ENCODE results near the gene ZNF280C.

ZNF280C gene

GRCh38 chrX:130228871-130229270 lies 39.8 kb downstream of the ZNF280C start:
- Histone ChIP-seq H3K4me2 (ENCODE audit: low read depth, low read length, poor library complexity, severe bottlenecking) (no peak overlapping the region), H3K27me3 (ENCODE audit: low read length) (no peaks in the 10 kb centered on the region), H2AFZ (ENCODE audit: low read depth, low read length, severe bottlenecking) (no peak overlapping the region), H3K36me3 (ENCODE audit: low read length) (peaks cover 19% of the 10 kb centered on the region; the same call in 1 of the 2 replicates), H3K79me2 (ENCODE audit: insufficient read depth, low read length) (no peaks in the 10 kb centered on the region), H3F3A (ENCODE audit: insufficient read depth) (no peaks in the 10 kb centered on the region), H3K9me3 (ENCODE audit: insufficient read depth, low read length) (no peaks in the 10 kb centered on the region), H4K20me1 (ENCODE audit: low read depth, low read length) (no peaks in the 10 kb centered on the region), H3K4me3 (ENCODE audit: insufficient read depth, low read length, poor library complexity, severe bottlenecking) (no peak overlapping the region), H3K9me2 (replicated peaks; ENCODE audit: insufficient read depth, low read length) (no peaks in the 10 kb centered on the region), H3K9ac (ENCODE audit: low read length) (no peak overlapping the region), H3K27ac (ENCODE audit: low read depth, low read length) (no peak overlapping the region)
- TF ChIP-seq CTCF (IDR thresholded peaks at IDR 0.05; ENCODE audit: insufficient read depth, low read length, poor library complexity, severe bottlenecking) = no peak

DNA sequence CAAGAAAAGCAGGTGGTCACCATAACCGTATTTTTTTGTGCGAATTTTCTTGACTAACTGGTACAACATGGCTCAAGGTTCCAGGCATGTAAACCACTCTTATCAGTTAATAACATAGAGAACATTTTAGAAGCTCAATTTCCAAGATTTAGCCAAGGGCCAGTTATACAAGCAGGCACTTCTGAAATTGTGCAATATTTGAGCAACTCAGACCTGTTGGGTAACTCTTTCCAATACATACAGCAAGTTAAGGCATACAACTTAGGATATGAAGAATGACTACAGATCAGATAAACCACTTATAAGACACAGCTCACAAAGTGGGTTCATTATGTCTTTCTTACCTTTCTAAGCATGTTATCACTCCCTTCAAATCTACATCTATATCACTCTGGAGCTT lies 43.9 kb downstream of the ZNF280C start:
- Histone ChIP-seq H3K27me3 (ENCODE audit: low read length) (no peaks in the 10 kb centered on the region), H3K4me2 (ENCODE audit: low read depth, low read length, poor library complexity, severe bottlenecking) (no peak overlapping the region), H3K9me3 (ENCODE audit: insufficient read depth, low read length) (no peaks in the 10 kb centered on the region), H3F3A (ENCODE audit: insufficient read depth) (no peaks in the 10 kb centered on the region), H3K79me2 (ENCODE audit: insufficient read depth, low read length) (no peaks in the 10 kb centered on the region), H3K4me3 (ENCODE audit: insufficient read depth, low read length, poor library complexity, severe bottlenecking) (no peak overlapping the region), H3K27ac (ENCODE audit: low read depth, low read length) (no peak overlapping the region), H4K20me1 (ENCODE audit: low read depth, low read length) (no peaks in the 10 kb centered on the region), H3K36me3 (ENCODE audit: low read length) (peaks cover 15% of the 10 kb centered on the region; the same call in 1 of the 2 replicates), H2AFZ (ENCODE audit: low read depth, low read length, severe bottlenecking) (no peak overlapping the region), H3K9ac (ENCODE audit: low read length) (no peak overlapping the region), H3K9me2 (replicated peaks; ENCODE audit: insufficient read depth, low read length) (no peaks in the 10 kb centered on the region)
- TF ChIP-seq CTCF (IDR thresholded peaks at IDR 0.05; ENCODE audit: insufficient read depth, low read length, poor library complexity, severe bottlenecking) (no peak), EZH2phosphoT487 (conservative IDR thresholded peaks at IDR 0.05; ENCODE audit: low read length) (no peak)

GRCh38 chrX:130216320-130216719 lies 52.4 kb downstream of the ZNF280C start:
- no peaks in the 10 kb centered on the region for H3K27me3 ChIP-seq (ENCODE audit: low read length)
- H3K36me3 ChIP-seq (ENCODE audit: low read length) = peaks cover 11% of the 10 kb centered on the region; the same call in 1 of the 2 replicates
- no peaks in the 10 kb centered on the region for H3K9me3 ChIP-seq (ENCODE audit: insufficient read depth, low read length)
- H3F3A ChIP-seq (ENCODE audit: insufficient read depth) = no peaks in the 10 kb centered on the region
- H2AFZ ChIP-seq (ENCODE audit: low read depth, low read length, severe bottlenecking) = no peak overlapping the region
- no peaks in the 10 kb centered on the region for H3K79me2 ChIP-seq (ENCODE audit: insufficient read depth, low read length)
- H3K4me2 ChIP-seq (ENCODE audit: low read depth, low read length, poor library complexity, severe bottlenecking) = no peak overlapping the region
- H4K20me1 ChIP-seq (ENCODE audit: low read depth, low read length) = no peaks in the 10 kb centered on the region
- H3K9me2 ChIP-seq (replicated peaks; ENCODE audit: insufficient read depth, low read length) = no peaks in the 10 kb centered on the region
- H3K9ac ChIP-seq (ENCODE audit: low read length) = no peak overlapping the region
- TF ChIP-seq CTCF (IDR thresholded peaks at IDR 0.05; ENCODE audit: insufficient read depth, low read length, poor library complexity, severe bottlenecking) (no peak), EZH2phosphoT487 (conservative IDR thresholded peaks at IDR 0.05; ENCODE audit: low read length) (no peak)
- H3K27ac ChIP-seq (ENCODE audit: low read depth, low read length) = no peak overlapping the region
- H3K4me3 ChIP-seq (ENCODE audit: insufficient read depth, low read length, poor library complexity, severe bottlenecking) = no peak overlapping the region
